ENCODE measurements around the gene RPLP2.

RPLP2 gene

GRCh38 chr11:764322-765024 is 45.3 kb upstream of the RPLP2 start:
- H3K4me3 ChIP-seq (replicated peaks; ENCODE audit: low read depth, low read length): no peak overlapping the region
- no peak for DNase-seq (ENCODE audit: extremely low read depth, low read depth)
- TF ChIP-seq CTCF (IDR thresholded peaks at IDR 0.05; ENCODE audit: low read depth, low read length, missing control alignments): no peak

DNA sequence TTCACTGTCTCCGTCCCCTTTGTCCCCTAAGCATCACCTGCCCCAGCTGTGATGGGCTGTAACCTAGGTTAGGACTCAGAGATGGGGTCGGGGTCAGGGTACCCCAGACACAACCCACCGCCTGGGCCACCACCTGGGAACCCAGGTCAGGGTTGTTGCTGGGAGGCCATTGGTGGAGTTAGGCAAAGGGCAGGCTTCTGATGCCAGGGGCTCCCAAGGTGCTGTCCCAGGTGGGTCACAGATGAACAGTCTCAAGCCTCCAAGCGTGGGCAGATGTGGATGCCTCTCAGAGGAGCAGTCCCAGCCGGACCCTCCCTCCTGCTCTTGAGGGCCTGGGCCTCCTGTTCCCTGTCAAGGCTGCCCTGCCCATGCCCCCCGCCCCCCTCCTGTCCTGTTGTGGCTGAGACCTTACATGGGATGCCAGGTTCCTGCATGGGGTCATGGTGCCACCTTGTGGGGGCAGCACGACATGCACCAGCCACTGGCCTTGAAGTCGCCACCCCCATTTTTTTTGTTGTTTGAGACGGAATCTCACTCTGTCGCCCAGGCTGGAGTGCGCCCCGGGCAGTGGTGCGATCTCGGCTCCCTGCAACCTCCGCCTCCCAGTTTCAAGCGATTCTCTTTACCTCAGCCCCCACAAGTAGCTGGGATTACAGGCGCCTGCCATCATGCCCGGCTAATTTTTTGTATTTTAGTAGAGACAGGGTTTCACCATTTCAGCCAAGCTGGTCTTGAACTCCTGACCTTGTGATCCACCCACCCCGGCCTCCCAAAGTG is 44.6 kb upstream of the RPLP2 start:
- no peak overlapping the region for H3K4me3 ChIP-seq (replicated peaks; ENCODE audit: low read depth, low read length)
- peak; percentile 57 for TF ChIP-seq CTCF (IDR thresholded peaks at IDR 0.05; ENCODE audit: low read depth, low read length, missing control alignments)
- no peak for DNase-seq (ENCODE audit: extremely low read depth, low read depth)

DNA sequence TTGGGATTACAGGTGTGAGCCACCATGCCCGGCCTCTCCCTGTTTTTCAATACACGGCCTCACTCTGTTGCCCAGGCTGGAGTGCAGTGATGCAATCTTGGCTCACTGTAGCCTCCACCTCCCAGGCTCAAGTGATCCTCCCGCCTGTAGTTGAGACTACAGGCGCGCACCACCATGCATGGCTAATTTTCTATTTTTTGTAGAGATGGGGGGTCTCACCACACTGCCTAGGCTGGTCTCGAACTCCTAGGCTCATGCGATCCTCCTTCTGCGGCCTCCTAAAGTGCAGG is 44.0 kb upstream of the RPLP2 start:
- no peak for DNase-seq (ENCODE audit: extremely low read depth, low read depth)
- no peak for TF ChIP-seq CTCF (IDR thresholded peaks at IDR 0.05; ENCODE audit: low read depth, low read length, missing control alignments)
- no peak overlapping the region for H3K4me3 ChIP-seq (replicated peaks; ENCODE audit: low read depth, low read length)

DNA sequence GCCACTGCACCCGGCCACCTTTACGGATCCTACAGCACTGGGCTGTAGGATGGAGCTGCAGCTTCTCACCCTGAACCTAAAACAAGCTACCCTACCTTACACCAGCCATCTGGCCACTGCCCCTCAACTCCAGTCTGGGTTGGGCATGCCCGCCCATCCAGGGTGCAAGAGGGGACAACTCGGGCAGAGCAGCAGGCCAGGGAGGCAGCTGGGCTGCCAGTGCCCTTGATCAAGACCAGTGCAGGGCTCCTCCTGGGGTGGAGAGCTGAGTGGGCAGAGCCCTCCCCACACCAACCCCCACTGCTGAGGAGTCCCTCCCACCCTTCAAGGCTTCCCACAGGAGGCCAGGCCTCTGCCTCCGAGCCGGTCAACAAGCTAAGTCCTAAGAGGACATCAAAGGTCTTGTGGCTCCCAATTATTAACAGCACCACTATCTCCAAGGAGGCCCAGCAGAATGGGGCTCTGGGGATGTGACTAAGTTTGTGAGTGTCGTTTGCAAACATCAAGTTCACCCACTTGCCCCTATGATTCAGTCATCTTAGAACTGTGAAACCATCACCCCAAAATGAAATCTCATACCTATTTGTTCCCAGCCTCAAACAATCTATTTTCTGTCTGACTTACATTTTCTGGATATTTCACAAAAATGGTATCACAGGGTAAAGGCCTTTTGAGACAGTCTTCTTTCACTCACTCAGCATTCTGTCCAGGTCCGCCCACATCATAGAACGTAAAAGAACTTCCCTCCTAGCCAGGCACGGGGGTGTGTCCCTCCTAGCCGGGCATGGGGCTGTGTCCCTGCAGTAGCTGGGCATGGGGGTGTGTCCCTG is 43.4 kb upstream of the RPLP2 start:
- TF ChIP-seq CTCF (IDR thresholded peaks at IDR 0.05; ENCODE audit: low read depth, low read length, missing control alignments): no peak
- DNase-seq (ENCODE audit: extremely low read depth, low read depth): no peak
- H3K4me3 ChIP-seq (replicated peaks; ENCODE audit: low read depth, low read length): no peak overlapping the region

DNA sequence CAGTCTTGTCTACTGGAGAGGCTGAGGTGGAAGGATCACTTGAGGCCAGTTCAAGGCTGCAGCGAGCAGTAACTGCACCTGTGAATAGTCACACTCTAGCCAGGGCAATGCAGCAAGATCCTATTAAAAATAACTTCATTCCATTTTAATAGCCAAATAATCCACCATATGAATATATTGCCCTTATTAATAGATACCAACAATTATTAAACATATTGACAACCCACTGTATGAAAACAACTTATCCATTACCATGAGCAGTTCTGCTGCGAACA is 42.9 kb upstream of the RPLP2 start:
- no peak for TF ChIP-seq CTCF (IDR thresholded peaks at IDR 0.05; ENCODE audit: low read depth, low read length, missing control alignments)
- DNase-seq (ENCODE audit: extremely low read depth, low read depth): no peak
- no peak overlapping the region for H3K4me3 ChIP-seq (replicated peaks; ENCODE audit: low read depth, low read length)

DNA sequence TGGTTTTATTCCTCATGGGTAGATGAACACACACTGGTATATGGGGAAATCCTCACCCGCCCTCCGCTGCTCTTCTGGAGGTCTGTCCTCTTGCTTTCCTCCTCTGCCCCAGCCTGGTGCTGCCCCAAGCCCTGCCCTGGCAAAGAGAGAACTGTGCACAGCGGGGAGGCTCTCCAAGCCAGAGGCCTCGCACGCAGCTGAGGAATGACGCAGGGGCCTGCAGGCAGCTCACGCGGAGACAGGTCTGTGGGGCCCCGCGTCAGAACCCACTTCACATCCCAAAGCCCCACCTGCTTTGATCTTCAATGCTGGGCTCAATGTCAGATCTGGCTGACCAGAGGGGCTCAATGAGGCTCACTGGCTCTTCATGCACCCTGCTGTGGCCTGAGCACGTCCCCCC is 42.5 kb upstream of the RPLP2 start:
- DNase-seq (ENCODE audit: extremely low read depth, low read depth): no peak
- H3K4me3 ChIP-seq (replicated peaks; ENCODE audit: low read depth, low read length): no peak overlapping the region
- TF ChIP-seq CTCF (IDR thresholded peaks at IDR 0.05; ENCODE audit: low read depth, low read length, missing control alignments): no peak
